ENCODE data around the gene TBC1D22A.
"Not testable (repeated sequence)": the region's sequence is repeated elsewhere in the genome, so short reads cannot be mapped to it uniquely, and the experiment has no call there.

Gene TBC1D22A

GRCh38 chr22:47133061-47133969 is 370.9 kb downstream of the TBC1D22A start:
- no peak for DNase-seq

GRCh38 chr22:47134222-47134621 is 371.8 kb downstream of the TBC1D22A start:
- no peak for DNase-seq

- no peak for DNase-seq
Observed at GRCh38 chr22:47135338-47135737, 372.9 kb downstream of the TBC1D22A start.

GRCh38 chr22:47136050-47136449 is 373.6 kb downstream of the TBC1D22A start:
- no peak for DNase-seq

GRCh38 chr22:47136671-47137070 is 374.2 kb downstream of the TBC1D22A start:
- no peak for DNase-seq

GRCh38 chr22:47139013-47139789 is 376.8 kb downstream of the TBC1D22A start:
- DNase-seq: no peak

- DNase-seq: no peak
Observed at GRCh38 chr22:47139790-47140119, 377.3 kb downstream of the TBC1D22A start.

- DNase-seq: not testable (repeated sequence)
Observed at GRCh38 chr22:47140975-47141374, 378.5 kb downstream of the TBC1D22A start.

GRCh38 chr22:47142427-47143046 is 380.1 kb downstream of the TBC1D22A start:
- DNase-seq: no peak

- DNase-seq: no peak
Observed at GRCh38 chr22:47143249-47143938, 380.9 kb downstream of the TBC1D22A start.

GRCh38 chr22:47144076-47144765 is 381.8 kb downstream of the TBC1D22A start:
- no peak for DNase-seq

GRCh38 chr22:47144791-47145425 is 382.5 kb downstream of the TBC1D22A start:
- no peak for DNase-seq

GRCh38 chr22:47145883-47146282 is 383.4 kb downstream of the TBC1D22A start:
- DNase-seq: no peak

- DNase-seq: no peak
Observed at GRCh38 chr22:47146391-47146790, 383.9 kb downstream of the TBC1D22A start.

GRCh38 chr22:47146941-47147340 is 384.5 kb downstream of the TBC1D22A start:
- no peak for DNase-seq

GRCh38 chr22:47147572-47147971 is 385.1 kb downstream of the TBC1D22A start:
- DNase-seq: no peak

GRCh38 chr22:47148510-47148909 is 386.1 kb downstream of the TBC1D22A start:
- no peak for DNase-seq

GRCh38 chr22:47148956-47149728 is 386.7 kb downstream of the TBC1D22A start:
- no peak for DNase-seq

- no peak for DNase-seq
Observed at GRCh38 chr22:47149976-47150375, 387.5 kb downstream of the TBC1D22A start.

- DNase-seq: no peak
Observed at GRCh38 chr22:47150426-47150825, 388.0 kb downstream of the TBC1D22A start.

GRCh38 chr22:47151064-47151463 is 388.6 kb downstream of the TBC1D22A start:
- no peak for DNase-seq
